GM21737 (cell line): ENCODE measurements around the gene EFNB2.

Source experiments
- ATAC-seq: cut with Tn5 transposase; IDR thresholded peaks from one replicate; pipeline ENCODE4 v1.9.1; 2021; ENCODE audit warnings: mild to moderate bottlenecking, moderate library complexity; ENCODE audit not compliant: unreplicated experiment

Gene EFNB2

GRCh38 chr13:106487129-106487528 is 48.3 kb downstream of the EFNB2 start:
- no peak for ATAC-seq

GRCh38 chr13:106486287-106486686 is 49.2 kb downstream of the EFNB2 start:
- ATAC-seq = no peak

GRCh38 chr13:106484537-106485193 is 50.8 kb downstream of the EFNB2 start:
- ATAC-seq = no peak

GRCh38 chr13:106484084-106484483 is 51.4 kb downstream of the EFNB2 start:
- no peak for ATAC-seq

- no peak for ATAC-seq
Observed at GRCh38 chr13:106481919-106482318, 53.5 kb downstream of the EFNB2 start.

- ATAC-seq = no peak
Observed at GRCh38 chr13:106480351-106480910, 55.0 kb downstream of the EFNB2 start.

- ATAC-seq = no peak
Observed at GRCh38 chr13:106479929-106480328, 55.5 kb downstream of the EFNB2 start.

GRCh38 chr13:106478116-106478515 is 57.3 kb downstream of the EFNB2 start:
- no peak for ATAC-seq

- no peak for ATAC-seq
Observed at GRCh38 chr13:106477303-106477702, 58.2 kb downstream of the EFNB2 start.

GRCh38 chr13:106475852-106476251 is 59.6 kb downstream of the EFNB2 start:
- ATAC-seq = no peak

GRCh38 chr13:106474912-106475311 is 60.5 kb downstream of the EFNB2 start:
- ATAC-seq = no peak

- ATAC-seq = no peak
Observed at GRCh38 chr13:106473154-106473553, 62.3 kb downstream of the EFNB2 start.

- no peak for ATAC-seq
Observed at GRCh38 chr13:106472621-106473020, 62.8 kb downstream of the EFNB2 start.

GRCh38 chr13:106471957-106472543 is 63.4 kb downstream of the EFNB2 start:
- ATAC-seq = no peak

- ATAC-seq = no peak
Observed at GRCh38 chr13:106470576-106470975, 64.9 kb downstream of the EFNB2 start.

- ATAC-seq = no peak
Observed at GRCh38 chr13:106468744-106469590, 66.5 kb downstream of the EFNB2 start.

- no peak for ATAC-seq
Observed at GRCh38 chr13:106468207-106468606, 67.3 kb downstream of the EFNB2 start.

GRCh38 chr13:106467427-106468122 is 67.9 kb downstream of the EFNB2 start:
- no peak for ATAC-seq

GRCh38 chr13:106466691-106467426 is 68.6 kb downstream of the EFNB2 start:
- no peak for ATAC-seq

GRCh38 chr13:106464076-106464475 is 71.4 kb downstream of the EFNB2 start:
- ATAC-seq = no peak
